Measurements from ENCODE around the gene CCDC86.

CCDC86 gene

GRCh38 chr11:60859616-60860250 lies 17.8 kb downstream of the CCDC86 start:
- no peak overlapping the region for H3K27ac ChIP-seq (ENCODE audit: low read length)
- ATAC-seq (ENCODE audit: insufficient read depth, low read depth) (no peak), DNase-seq (no peak)
- peaks cover 12% of the 10 kb centered on the region for H3K4me1 ChIP-seq (ENCODE audit: insufficient read depth, low read length)
- no peak overlapping the region for H2AFZ ChIP-seq (ENCODE audit: low read depth, low read length)
- H3K36me3 ChIP-seq (ENCODE audit: insufficient read depth, low read length) = no peaks in the 10 kb centered on the region
- H4K20me1 ChIP-seq (ENCODE audit: insufficient read depth, low read length) = no peaks in the 10 kb centered on the region
- no peaks in the 10 kb centered on the region for H3K79me2 ChIP-seq (ENCODE audit: insufficient read depth, low read length)
- H3K4me3 ChIP-seq (ENCODE audit: low read depth in 1 of 2, low read length in 2 of 2) = no peak overlapping the region
- H3K27me3 ChIP-seq (ENCODE audit: insufficient read depth, low read length, poor library complexity) = no peaks in the 10 kb centered on the region
- no peak overlapping the region for H3K4me2 ChIP-seq (ENCODE audit: insufficient read depth, low read length)
- H3K9me3 ChIP-seq (ENCODE audit: insufficient read depth, low read length, severe bottlenecking) = no peaks in the 10 kb centered on the region
- no peak overlapping the region for H3K9ac ChIP-seq (ENCODE audit: low read depth, low read length)
- TF ChIP-seq CTCF (IDR thresholded peaks at IDR 0.05; ENCODE audit: borderline replicate concordance, extremely low read depth, low read length, poor library complexity, severe bottlenecking) (no peak), EZH2 (IDR thresholded peaks at IDR 0.05; ENCODE audit: borderline replicate concordance, low read depth, low read length, severe bottlenecking) (no peak)

GRCh38 chr11:60860943-60861342 lies 19.0 kb downstream of the CCDC86 start:
- no peak for ATAC-seq (ENCODE audit: insufficient read depth, low read depth)
- Histone ChIP-seq H3K9me3 (ENCODE audit: insufficient read depth, low read length, severe bottlenecking) (no peaks in the 10 kb centered on the region), H3K27me3 (ENCODE audit: insufficient read depth, low read length, poor library complexity) (no peaks in the 10 kb centered on the region), H3K4me1 (ENCODE audit: insufficient read depth, low read length) (peaks cover 19% of the 10 kb centered on the region), H3K27ac (ENCODE audit: low read length) (no peak overlapping the region), H3K9ac (ENCODE audit: low read depth, low read length) (no peak overlapping the region), H3K36me3 (ENCODE audit: insufficient read depth, low read length) (no peaks in the 10 kb centered on the region), H3K79me2 (ENCODE audit: insufficient read depth, low read length) (no peaks in the 10 kb centered on the region), H3K4me2 (ENCODE audit: insufficient read depth, low read length) (no peak overlapping the region), H2AFZ (ENCODE audit: low read depth, low read length) (no peak overlapping the region), H3K4me3 (ENCODE audit: low read depth in 1 of 2, low read length in 2 of 2) (no peak overlapping the region), H4K20me1 (ENCODE audit: insufficient read depth, low read length) (no peaks in the 10 kb centered on the region)
- TF ChIP-seq CTCF (IDR thresholded peaks at IDR 0.05; ENCODE audit: borderline replicate concordance, extremely low read depth, low read length, poor library complexity, severe bottlenecking) (no peak), EZH2 (IDR thresholded peaks at IDR 0.05; ENCODE audit: borderline replicate concordance, low read depth, low read length, severe bottlenecking) (no peak)
- no peak for DNase-seq

- ATAC-seq (ENCODE audit: insufficient read depth, low read depth) (no peak), DNase-seq (no peak)
- Histone ChIP-seq H3K4me2 (ENCODE audit: insufficient read depth, low read length) (no peak overlapping the region), H3K27ac (ENCODE audit: low read length) (no peak overlapping the region), H3K4me1 (ENCODE audit: insufficient read depth, low read length) (peaks cover 24% of the 10 kb centered on the region), H3K9me3 (ENCODE audit: insufficient read depth, low read length, severe bottlenecking) (no peaks in the 10 kb centered on the region), H4K20me1 (ENCODE audit: insufficient read depth, low read length) (no peaks in the 10 kb centered on the region), H3K36me3 (ENCODE audit: insufficient read depth, low read length) (no peaks in the 10 kb centered on the region), H3K4me3 (ENCODE audit: low read depth in 1 of 2, low read length in 2 of 2) (no peak overlapping the region), H3K79me2 (ENCODE audit: insufficient read depth, low read length) (no peaks in the 10 kb centered on the region), H3K9ac (ENCODE audit: low read depth, low read length) (no peak overlapping the region), H3K27me3 (ENCODE audit: insufficient read depth, low read length, poor library complexity) (no peaks in the 10 kb centered on the region), H2AFZ (ENCODE audit: low read depth, low read length) (no peak overlapping the region)
- TF ChIP-seq CTCF (IDR thresholded peaks at IDR 0.05; ENCODE audit: borderline replicate concordance, extremely low read depth, low read length, poor library complexity, severe bottlenecking) = no peak
- TF ChIP-seq EZH2 (IDR thresholded peaks at IDR 0.05; ENCODE audit: borderline replicate concordance, low read depth, low read length, severe bottlenecking) = no peak
Observed at GRCh38 chr11:60862171-60862570, 20.3 kb downstream of the CCDC86 start.
